HG02623 (cell line): Measurements from ENCODE around the gene CDC14A.
A peak's percentile ranks its signal among the peaks of the same experiment; 100 is the strongest.

Experiments
- ATAC-seq: cut with Tn5 transposase; IDR thresholded peaks from one replicate; pipeline ENCODE4 v1.9.1; 2021; ENCODE audit warnings: moderate library complexity; ENCODE audit not compliant: unreplicated experiment

The CDC14A gene

DNA sequence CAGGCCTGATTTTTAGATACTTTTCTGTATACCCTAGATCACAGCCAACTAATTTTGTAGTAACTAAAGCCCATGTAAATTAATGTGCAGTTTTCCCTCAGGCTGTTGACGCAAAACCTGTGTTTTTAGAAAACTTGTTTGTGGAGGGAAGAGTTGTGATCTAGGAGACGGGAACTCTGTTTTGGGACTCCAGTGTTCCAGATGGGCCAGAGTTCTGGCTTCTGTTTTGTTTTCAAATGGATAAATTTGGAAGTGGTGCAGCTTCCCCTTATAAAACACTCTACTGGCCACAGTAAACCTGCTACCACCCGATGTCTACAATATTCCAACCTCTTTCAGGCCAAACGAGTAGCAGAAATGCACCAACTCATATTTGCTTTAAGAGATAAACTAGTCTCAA, 172.0 kb downstream of the CDC14A start:
- ATAC-seq = no peak

DNA sequence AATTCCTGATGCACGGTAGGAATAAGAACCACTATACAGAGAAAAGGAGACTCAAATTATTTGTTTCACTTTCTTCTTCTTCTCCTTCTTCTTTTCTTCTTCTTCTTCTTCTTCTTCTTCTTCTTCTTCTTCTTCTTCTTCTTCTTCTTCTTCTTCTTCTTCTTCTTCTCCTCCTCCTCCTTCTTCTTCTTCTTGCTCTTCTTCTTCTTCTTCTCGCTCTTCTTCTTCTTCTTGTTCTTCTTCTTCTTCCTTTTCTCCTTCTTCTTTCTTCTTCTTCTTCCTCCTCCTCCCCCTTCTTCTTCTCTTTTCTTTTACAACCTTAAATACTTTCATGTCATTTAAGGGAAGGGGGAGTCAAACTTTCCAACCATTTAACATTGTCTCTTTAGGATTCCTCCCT, 174.6 kb downstream of the CDC14A start:
- no peak for ATAC-seq

DNA sequence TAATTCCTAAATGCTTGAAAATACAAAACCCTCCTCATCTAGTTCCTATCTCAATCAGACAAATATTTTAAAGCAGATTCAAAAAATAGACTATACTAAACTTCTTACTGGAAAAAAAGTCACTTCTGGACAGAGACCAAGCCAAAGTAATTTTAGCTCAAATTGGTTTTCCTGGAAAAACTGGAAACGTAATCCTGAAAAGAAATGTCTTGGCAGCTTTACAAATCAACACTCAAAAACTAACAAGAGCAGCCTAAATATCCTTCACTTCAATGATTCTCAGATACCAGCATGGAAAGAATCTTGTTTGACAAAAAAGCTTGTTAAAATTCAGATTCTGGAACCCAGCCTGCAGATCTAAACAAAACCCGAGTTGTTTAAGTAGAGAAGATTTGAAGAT, 176.6 kb downstream of the CDC14A start:
- ATAC-seq = no peak

- ATAC-seq = no peak
These were observed 177.8 kb downstream of the CDC14A start for GRCh38 chr1:100530141-100530540.

- ATAC-seq = peak; percentile 84
These were observed 178.7 kb downstream of the CDC14A start for GRCh38 chr1:100530880-100531487.

- no peak for ATAC-seq
These were observed 180.3 kb downstream of the CDC14A start for GRCh38 chr1:100532645-100533044.

- ATAC-seq = no peak
These were observed 183.0 kb downstream of the CDC14A start for GRCh38 chr1:100535264-100535663.

- peak; percentile 86 for ATAC-seq
These were observed 183.7 kb downstream of the CDC14A start for GRCh38 chr1:100536031-100536430.

- ATAC-seq = no peak
These were observed 186.9 kb downstream of the CDC14A start for GRCh38 chr1:100538913-100539835.

GRCh38 chr1:100539836-100540536, 187.7 kb downstream of the CDC14A start:
- ATAC-seq = no peak

DNA sequence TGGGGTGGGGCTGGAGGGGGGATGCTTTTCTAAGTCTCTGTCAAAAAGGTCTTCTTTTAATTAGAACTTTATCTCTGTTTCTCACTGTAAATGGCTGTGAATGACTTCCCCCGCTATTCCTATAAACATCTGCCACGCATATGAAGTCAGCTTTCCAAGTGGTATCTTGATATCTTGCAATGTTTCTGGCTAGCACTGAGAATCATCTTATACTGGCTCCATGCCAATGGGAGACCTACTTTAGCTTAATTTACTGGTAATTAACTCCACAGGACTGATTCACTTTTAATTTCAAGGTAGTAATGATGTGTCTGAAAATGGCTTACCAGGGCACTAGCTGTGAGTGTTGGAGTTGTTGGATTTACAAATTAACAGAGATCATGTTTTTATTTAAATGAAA, 190.0 kb downstream of the CDC14A start:
- no peak for ATAC-seq

- ATAC-seq = peak; percentile 63
These were observed 191.3 kb downstream of the CDC14A start for GRCh38 chr1:100543640-100544039.

- ATAC-seq = no peak
These were observed 192.5 kb downstream of the CDC14A start for GRCh38 chr1:100544791-100545190.

- no peak for ATAC-seq
These were observed 193.5 kb downstream of the CDC14A start for GRCh38 chr1:100545855-100546254.

GRCh38 chr1:100552031-100552430, 199.7 kb downstream of the CDC14A start:
- no peak for ATAC-seq

DNA sequence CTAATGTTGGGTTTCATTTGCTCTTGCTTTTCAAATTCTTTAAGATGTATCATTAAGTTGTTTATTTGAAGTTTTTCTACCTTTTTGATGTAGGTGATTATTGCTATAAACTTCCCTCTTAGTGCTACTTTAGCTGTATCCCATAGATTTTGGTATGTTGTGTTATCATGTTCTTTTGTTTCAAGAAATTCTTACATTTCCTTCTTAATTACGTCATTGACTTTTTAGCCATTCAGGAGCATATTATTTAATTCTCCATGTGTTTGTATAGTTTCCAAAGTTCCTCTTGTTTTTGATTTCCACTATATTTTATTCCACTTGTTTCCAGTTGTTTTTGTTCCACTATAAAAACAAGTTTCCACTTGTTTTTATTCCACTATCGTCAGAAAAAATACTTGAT, 200.6 kb downstream of the CDC14A start:
- no peak for ATAC-seq

- ATAC-seq = no peak
These were observed 203.9 kb downstream of the CDC14A start for GRCh38 chr1:100556181-100556580.

DNA sequence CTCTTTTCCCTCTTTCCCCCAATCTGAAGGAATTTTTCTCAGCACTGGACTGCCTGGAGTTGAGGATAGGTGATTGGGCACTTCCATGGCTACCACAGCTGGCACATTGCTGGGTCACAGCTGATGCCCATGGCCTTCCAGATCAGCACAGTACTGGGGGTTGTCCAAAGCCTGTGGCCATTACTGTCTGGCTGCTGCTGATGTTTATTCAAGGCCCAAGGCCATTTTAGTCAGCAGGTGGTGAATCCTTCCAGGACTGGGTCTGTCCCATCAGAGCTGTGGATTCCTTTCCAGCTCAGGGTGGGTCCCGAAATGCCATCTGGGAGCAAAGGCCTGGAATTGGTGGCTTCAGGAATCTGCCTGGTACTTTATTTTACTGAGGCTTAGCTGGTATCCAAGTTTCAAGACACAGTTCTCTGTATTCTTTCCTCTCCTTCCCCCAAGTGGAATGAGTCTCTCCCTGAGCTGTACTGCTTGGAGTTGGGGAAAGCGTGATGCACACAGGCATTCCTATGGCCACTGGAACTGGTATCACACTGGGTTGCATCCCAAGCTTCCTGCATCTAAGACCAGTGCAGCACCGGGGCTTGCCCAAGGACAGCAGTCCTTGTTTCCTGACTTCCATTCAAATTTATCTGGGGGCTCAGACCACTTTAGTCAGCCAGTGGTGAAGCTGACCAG, 204.8 kb downstream of the CDC14A start:
- no peak for ATAC-seq

GRCh38 chr1:100557606-100557953, 205.3 kb downstream of the CDC14A start:
- no peak for ATAC-seq

GRCh38 chr1:100565533-100565932, 213.2 kb downstream of the CDC14A start:
- ATAC-seq = no peak
